NB4 (cell line): ENCODE data around the gene RNF130.
A peak's percentile ranks its signal among the peaks of the same experiment; 100 is the strongest.

ENCODE experiments used
- POLR2A ChIP-seq: IDR thresholded peaks from 2 replicates; pipeline ENCODE4 v1.6.1; 2011; ENCODE audit warnings: mild to moderate bottlenecking; ENCODE audit not compliant: insufficient read length; ENCODE audit errors: extremely low read depth
- TF ChIP-seq, protein P1 (sequence below): IDR thresholded peaks from one replicate; pipeline ENCODE4 v1.5.1; 2012; ENCODE audit warnings: low read depth, low read length
- TF ChIP-seq, protein P2 (sequence below): IDR thresholded peaks from 2 replicates; pipeline ENCODE4 v1.6.1; 2011; ENCODE audit warnings: low read depth, low read length

DNA sequence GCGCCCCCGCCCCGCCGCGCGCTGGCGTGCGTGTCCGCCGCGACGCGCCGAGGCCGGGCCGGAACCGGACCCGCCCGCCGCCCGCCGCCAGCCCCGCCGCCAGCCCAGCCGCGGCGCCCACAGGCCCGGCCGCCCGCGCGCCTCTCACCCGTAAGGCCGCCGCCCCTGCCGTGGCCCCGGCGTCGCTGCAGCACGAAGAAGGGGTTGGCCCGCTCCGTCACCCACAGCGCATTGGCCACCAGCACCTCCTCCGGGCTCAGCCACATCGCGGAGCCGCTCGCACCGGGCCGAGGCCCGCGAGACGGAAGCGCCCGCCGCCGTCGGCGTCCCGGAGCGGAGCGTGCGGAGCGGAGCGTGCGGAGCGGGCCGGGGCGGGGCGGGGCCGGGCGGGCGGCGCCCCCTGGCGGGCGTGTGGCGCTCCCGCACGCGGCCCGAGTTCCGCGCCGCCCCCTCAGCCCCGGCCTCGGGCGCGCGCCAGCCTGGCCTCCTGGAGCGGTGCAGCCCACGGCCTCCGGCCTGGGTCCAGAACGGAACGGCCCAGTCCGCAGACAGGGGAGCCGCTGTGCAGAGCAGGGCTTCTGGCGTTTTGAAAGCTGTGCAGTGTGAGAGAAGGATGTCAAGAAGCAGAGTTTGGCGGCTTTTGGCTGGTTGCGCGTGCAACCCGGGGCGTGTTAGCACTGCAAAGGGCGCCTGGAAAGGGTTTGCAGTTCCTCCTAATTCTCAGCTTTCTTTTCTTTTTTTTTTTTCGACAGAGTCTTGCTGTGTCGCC lies 163.8 kb downstream of the RNF130 start, which contains the start of gene TBC1D9B:
- TF ChIP-seq, protein P1, sequence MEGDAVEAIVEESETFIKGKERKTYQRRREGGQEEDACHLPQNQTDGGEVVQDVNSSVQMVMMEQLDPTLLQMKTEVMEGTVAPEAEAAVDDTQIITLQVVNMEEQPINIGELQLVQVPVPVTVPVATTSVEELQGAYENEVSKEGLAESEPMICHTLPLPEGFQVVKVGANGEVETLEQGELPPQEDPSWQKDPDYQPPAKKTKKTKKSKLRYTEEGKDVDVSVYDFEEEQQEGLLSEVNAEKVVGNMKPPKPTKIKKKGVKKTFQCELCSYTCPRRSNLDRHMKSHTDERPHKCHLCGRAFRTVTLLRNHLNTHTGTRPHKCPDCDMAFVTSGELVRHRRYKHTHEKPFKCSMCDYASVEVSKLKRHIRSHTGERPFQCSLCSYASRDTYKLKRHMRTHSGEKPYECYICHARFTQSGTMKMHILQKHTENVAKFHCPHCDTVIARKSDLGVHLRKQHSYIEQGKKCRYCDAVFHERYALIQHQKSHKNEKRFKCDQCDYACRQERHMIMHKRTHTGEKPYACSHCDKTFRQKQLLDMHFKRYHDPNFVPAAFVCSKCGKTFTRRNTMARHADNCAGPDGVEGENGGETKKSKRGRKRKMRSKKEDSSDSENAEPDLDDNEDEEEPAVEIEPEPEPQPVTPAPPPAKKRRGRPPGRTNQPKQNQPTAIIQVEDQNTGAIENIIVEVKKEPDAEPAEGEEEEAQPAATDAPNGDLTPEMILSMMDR: no peak
- TF ChIP-seq, protein P2, sequence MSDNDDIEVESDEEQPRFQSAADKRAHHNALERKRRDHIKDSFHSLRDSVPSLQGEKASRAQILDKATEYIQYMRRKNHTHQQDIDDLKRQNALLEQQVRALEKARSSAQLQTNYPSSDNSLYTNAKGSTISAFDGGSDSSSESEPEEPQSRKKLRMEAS: peak; percentile 34; the same call in 1 of the 2 replicates
- peak; percentile 61 for TF ChIP-seq POLR2A
